HG03378 (cell line): ENCODE measurements around the gene ZSWIM8.
"Not testable (repeated sequence)": the region's sequence is repeated elsewhere in the genome, so short reads cannot be mapped to it uniquely, and the experiment has no call there.

ENCODE experiments used
- ATAC-seq: cut with Tn5 transposase; IDR thresholded peaks from one replicate; pipeline ENCODE4 v1.9.1; 2021; ENCODE audit warnings: mild to moderate bottlenecking, moderate library complexity; ENCODE audit not compliant: unreplicated experiment

The ZSWIM8 gene

GRCh38 chr10:73773152-73773879 lies 12.1 kb upstream of the ZSWIM8 start:
- ATAC-seq: no peak

- ATAC-seq: no peak
These were observed 10.8 kb upstream of the ZSWIM8 start for GRCh38 chr10:73774637-73775036.

- no peak for ATAC-seq
These were observed 6.4 kb upstream of the ZSWIM8 start for GRCh38 chr10:73779018-73779417.

GRCh38 chr10:73779539-73780197 lies 5.7 kb upstream of the ZSWIM8 start:
- no peak for ATAC-seq

GRCh38 chr10:73780301-73780700 lies 5.1 kb upstream of the ZSWIM8 start:
- ATAC-seq: no peak

- no peak for ATAC-seq
These were observed 4.4 kb upstream of the ZSWIM8 start for GRCh38 chr10:73780966-73781365.

- ATAC-seq: no peak
These were observed 3.9 kb upstream of the ZSWIM8 start for GRCh38 chr10:73781548-73781878.

- ATAC-seq: peak; percentile 41
These were observed 3.3 kb upstream of the ZSWIM8 start, which contains the start of gene CHCHD1 for GRCh38 chr10:73781879-73782748. Gene CHCHD1, plus strand, starts transcription at chr10:73782048. Its CDS starts 28 bp downstream, at chr10:73782076.

GRCh38 chr10:73782749-73783085 lies 2.7 kb upstream of the ZSWIM8 start:
- ATAC-seq: no peak

- peak; percentile 12 for ATAC-seq
These were observed 510 bp downstream of the ZSWIM8 start for GRCh38 chr10:73785721-73786511.

GRCh38 chr10:73786512-73786885 lies 1.1 kb downstream of the ZSWIM8 start:
- ATAC-seq: no peak

- ATAC-seq: not testable (repeated sequence)
These were observed 1.8 kb downstream of the ZSWIM8 start for GRCh38 chr10:73787031-73787800.

GRCh38 chr10:73788864-73789658 lies 3.7 kb downstream of the ZSWIM8 start:
- no peak for ATAC-seq

GRCh38 chr10:73789659-73790055 lies 4.3 kb downstream of the ZSWIM8 start:
- no peak for ATAC-seq

- no peak for ATAC-seq
These were observed 5.7 kb downstream of the ZSWIM8 start for GRCh38 chr10:73790886-73791625.

- ATAC-seq: no peak
These were observed 6.5 kb downstream of the ZSWIM8 start for GRCh38 chr10:73791871-73792400.

- ATAC-seq: no peak
These were observed 8.1 kb downstream of the ZSWIM8 start for GRCh38 chr10:73793456-73793855.

GRCh38 chr10:73795491-73795890 lies 10.1 kb downstream of the ZSWIM8 start:
- ATAC-seq: not testable (repeated sequence)
